Sigmoid colon (tissue), 7 donors: Measurements from ENCODE around the gene APLNR. TPM values are rescaled to one million over a fixed set of nuclear protein-coding genes. Genes with fewer than 3 reads are reported as not detected.

Experiments used
- DNase-seq: peaks from one replicate; pipeline ENCODE4 v3.0.0-alpha.2; 2019
- H3K27ac ChIP-seq, 4 donors: fragments of 200-600 bp; sonication (generic); one replicate each; pipeline ENCODE4 v1.5.1; 2016 to 2019; ENCODE audit warnings: mild to moderate bottlenecking in 1 of 4
- H3K27me3 ChIP-seq, 3 donors: fragments of 200-600 bp; sonication (generic); one replicate each; pipeline ENCODE4 v1.5.1; 2019; ENCODE audit warnings: mild to moderate bottlenecking in 1 of 3
- H3K36me3 ChIP-seq, 4 donors: fragments of 200-600 bp; sonication (generic); one replicate each; pipeline ENCODE4 v1.5.1; 2016 to 2019
- H3K4me1 ChIP-seq, 4 donors: fragments of 200-600 bp; sonication (generic); one replicate each; pipeline ENCODE4 v1.5.1; 2017 to 2019
- H3K4me3 ChIP-seq, 4 donors: fragments of 200-600 bp; sonication (generic); one replicate each; pipeline ENCODE4 v1.5.1; 2017 to 2019; ENCODE audit warnings: mild to moderate bottlenecking in 2 of 4, moderate library complexity in 1 of 4
- H3K9me3 ChIP-seq, 4 donors: fragments of 200-600 bp in 3 of 4; sonication (generic) in 3 of 4; one replicate each; pipeline versions ENCODE4 v1.5.1 to v1.6.1; 2013 to 2019
- EP300 ChIP-seq, 4 donors: sonication (generic); formaldehyde crosslinking; IDR thresholded peaks; one replicate each; pipeline ENCODE4 v1.6.1; 2017; ENCODE audit warnings: antibody characterized with exemption in 4 of 4
- POLR2A ChIP-seq, 2 donors: fragments of 450-650 bp; IDR thresholded peaks; one replicate each; pipeline ENCODE4 v1.6.1; 2016; ENCODE audit warnings: antibody characterized with exemption in 2 of 2, mild to moderate bottlenecking in 2 of 2, moderate library complexity in 2 of 2
- POLR2AphosphoS5 ChIP-seq, 4 donors: sonication (generic); formaldehyde crosslinking; IDR thresholded peaks; one replicate each; pipeline ENCODE4 v1.6.1; 2017; ENCODE audit warnings: antibody characterized with exemption in 4 of 4
- WGBS, 2 donors: extraction: QIAGEN DNeasy Blood & Tissue Kit; methylation state at CpG; one replicate each; pipeline ENCODE4 v1.1.7; 2013; 5-methylcytosine and 5-hydroxymethylcytosine counted together
- intact Hi-C: fragments of 100-400 bp; cut with DNase I; formaldehyde crosslinking; loops from one replicate; pipeline ENCODE4 v1.15.1; 2023
- polyA plus RNA-seq, 3 donors: library from polyadenylated mRNA; stranded (reverse); fragments of 200-250 nt; gene quantifications; one replicate each; pipeline ENCODE4 v1.2.3, GENCODE V29; 2013
- total RNA-seq, 4 donors: library from RNA; depleted of rRNA; stranded (reverse); fragments of >200 nt; gene quantifications; one replicate each; pipeline ENCODE4 v1.1.0, GENCODE V29; 2016
- TF ChIP-seq, protein P1 (sequence below), 4 experiments: fragments of 450-650 bp in 3 of 4; fragments of 200-600 bp in 1 of 4; IDR thresholded peaks; one replicate each; pipeline ENCODE4 v1.5.1; 2016 to 2019; ENCODE audit warnings: antibody characterized with exemption in 4 of 4, mild to moderate bottlenecking in 3 of 4, moderate library complexity in 2 of 4
- donor health status: healthy with polysubstance abuse.
- donor health status: Bipolar disorder and iron deficiency.
- donor health status: healthy.

The APLNR gene
- total and polyA plus RNA-seq, 7 donors: under 0.01 to 2.6 (median 0.71) TPM

DNA sequence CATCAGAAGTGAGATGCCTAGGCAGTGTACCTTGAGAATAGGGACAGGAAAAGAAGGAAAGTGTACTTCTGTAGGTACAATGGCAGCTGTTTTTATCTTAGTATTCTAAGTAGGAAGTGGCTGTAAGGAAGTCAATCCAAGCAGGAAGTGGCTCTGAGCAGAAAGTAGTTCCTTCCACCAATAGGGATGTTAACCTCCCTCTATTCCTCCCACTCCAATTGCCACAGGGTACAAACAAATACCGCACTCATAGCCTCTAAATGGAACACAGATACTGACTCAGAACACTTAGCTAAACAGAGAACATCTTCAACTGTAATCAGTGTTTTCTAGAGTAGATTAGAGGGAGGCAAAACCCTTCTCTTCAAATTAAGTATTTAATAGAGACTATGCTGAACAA is 44.7 kb downstream of the APLNR start:
- Histone ChIP-seq H3K27ac (no peak overlapping the region), H3K4me1 (no peaks in the 10 kb centered on the region), H3K27me3 (no peaks in the 10 kb centered on the region), H3K36me3 (no peaks in the 10 kb centered on the region), H3K4me3 (no peak overlapping the region), H3K9me3 (no peaks in the 10 kb centered on the region)
- WGBS, 2 donors: 56 to 86% methylated on average over 1 of the region's 1 CpG
- DNase-seq: no peak
- intact Hi-C loops: no loop called here
- no peak for TF ChIP-seq POLR2A (IDR thresholded peaks at IDR 0.05)
- TF ChIP-seq, protein P1, sequence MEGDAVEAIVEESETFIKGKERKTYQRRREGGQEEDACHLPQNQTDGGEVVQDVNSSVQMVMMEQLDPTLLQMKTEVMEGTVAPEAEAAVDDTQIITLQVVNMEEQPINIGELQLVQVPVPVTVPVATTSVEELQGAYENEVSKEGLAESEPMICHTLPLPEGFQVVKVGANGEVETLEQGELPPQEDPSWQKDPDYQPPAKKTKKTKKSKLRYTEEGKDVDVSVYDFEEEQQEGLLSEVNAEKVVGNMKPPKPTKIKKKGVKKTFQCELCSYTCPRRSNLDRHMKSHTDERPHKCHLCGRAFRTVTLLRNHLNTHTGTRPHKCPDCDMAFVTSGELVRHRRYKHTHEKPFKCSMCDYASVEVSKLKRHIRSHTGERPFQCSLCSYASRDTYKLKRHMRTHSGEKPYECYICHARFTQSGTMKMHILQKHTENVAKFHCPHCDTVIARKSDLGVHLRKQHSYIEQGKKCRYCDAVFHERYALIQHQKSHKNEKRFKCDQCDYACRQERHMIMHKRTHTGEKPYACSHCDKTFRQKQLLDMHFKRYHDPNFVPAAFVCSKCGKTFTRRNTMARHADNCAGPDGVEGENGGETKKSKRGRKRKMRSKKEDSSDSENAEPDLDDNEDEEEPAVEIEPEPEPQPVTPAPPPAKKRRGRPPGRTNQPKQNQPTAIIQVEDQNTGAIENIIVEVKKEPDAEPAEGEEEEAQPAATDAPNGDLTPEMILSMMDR (IDR thresholded peaks at IDR 0.05): no peak
- no peak for TF ChIP-seq EP300 (IDR thresholded peaks at IDR 0.05)
- TF ChIP-seq POLR2AphosphoS5 (IDR thresholded peaks at IDR 0.05): no peak

DNA sequence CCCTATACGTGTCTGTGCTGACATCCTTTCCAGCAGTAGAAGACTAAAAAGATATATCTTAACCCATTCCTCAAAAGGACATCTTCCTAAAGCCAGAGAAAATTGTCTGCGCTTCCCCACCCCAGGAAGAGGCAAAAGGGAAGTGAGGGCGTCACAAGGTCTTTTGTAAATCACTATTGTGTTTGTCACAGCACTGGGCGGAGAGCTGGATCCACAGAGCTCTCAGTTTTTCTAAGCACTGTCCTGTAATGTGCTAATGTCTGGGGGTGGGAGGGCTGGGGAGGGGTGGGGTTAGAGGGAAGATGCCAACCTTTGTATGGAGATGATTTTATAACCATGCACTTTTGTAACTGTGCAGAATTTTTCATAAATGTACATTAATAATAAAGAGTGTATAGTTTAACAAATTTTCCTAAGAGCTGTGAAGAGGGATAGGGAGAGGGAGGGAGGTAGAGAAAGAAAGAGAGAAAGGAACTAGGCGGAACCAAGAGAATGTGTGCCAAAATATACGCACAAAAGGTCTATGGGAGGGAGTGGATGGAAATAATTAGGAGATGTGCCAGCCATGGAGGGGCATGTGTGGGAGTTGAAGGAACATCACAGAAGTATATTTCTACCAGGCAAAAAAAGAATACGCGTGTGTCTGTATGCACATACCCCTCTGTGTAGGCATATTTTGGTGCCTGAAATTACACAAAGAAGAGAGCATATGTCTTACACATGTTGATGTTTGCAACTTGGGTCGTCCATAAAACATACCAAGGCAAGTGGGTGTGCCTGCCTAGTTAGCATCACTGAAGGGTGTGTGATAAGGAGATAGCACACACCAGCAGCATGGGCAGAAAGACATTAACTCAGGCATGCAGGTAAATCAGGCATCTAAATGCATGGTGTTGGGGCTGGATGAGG is 45.5 kb downstream of the APLNR start:
- DNase-seq: no peak
- H3K27me3 ChIP-seq: no peaks in the 10 kb centered on the region
- no peak overlapping the region for H3K4me3 ChIP-seq
- TF ChIP-seq, protein P1 (IDR thresholded peaks at IDR 0.05): no peak
- TF ChIP-seq EP300 (IDR thresholded peaks at IDR 0.05) (no peak), POLR2A (IDR thresholded peaks at IDR 0.05) (no peak), POLR2AphosphoS5 (IDR thresholded peaks at IDR 0.05) (no peak)
- H3K4me1 ChIP-seq: no peaks in the 10 kb centered on the region
- 74 to 86% methylated on average over 9 of the region's 9 CpGs for WGBS, 2 donors
- H3K36me3 ChIP-seq: no peaks in the 10 kb centered on the region
- intact Hi-C loops: no loop called here
- no peak overlapping the region for H3K27ac ChIP-seq
- no peaks in the 10 kb centered on the region for H3K9me3 ChIP-seq

DNA sequence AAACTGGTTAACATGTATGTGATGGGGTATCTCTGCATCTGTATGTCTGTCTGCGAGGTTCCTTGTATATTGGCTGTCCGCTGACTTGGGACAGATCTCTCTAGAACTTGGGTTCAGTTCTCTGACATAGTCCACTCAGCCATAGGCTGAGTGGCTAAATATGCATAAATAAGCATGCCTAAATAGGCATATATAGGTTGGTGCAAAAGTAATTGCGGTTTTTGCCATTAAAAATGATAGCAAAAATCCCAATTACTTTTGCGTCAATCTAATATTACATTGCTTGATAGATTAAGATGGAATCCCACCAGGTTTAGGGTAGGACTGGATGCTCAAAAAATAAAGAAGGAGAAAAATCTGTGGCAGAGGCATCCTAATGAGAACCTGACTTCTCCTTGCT is 46.5 kb downstream of the APLNR start:
- no peaks in the 10 kb centered on the region for H3K27me3 ChIP-seq
- no peak overlapping the region for H3K27ac ChIP-seq
- H3K36me3 ChIP-seq: no peaks in the 10 kb centered on the region
- DNase-seq: no peak
- H3K4me3 ChIP-seq: no peak overlapping the region
- 94 to 96% methylated on average over 4 of the region's 4 CpGs for WGBS, 2 donors
- H3K4me1 ChIP-seq: no peaks in the 10 kb centered on the region
- no peaks in the 10 kb centered on the region for H3K9me3 ChIP-seq
- TF ChIP-seq, protein P1 (IDR thresholded peaks at IDR 0.05): no peak
- no peak for TF ChIP-seq POLR2AphosphoS5 (IDR thresholded peaks at IDR 0.05)
- no peak for TF ChIP-seq EP300 (IDR thresholded peaks at IDR 0.05)
- no peak for TF ChIP-seq POLR2A (IDR thresholded peaks at IDR 0.05)
- intact Hi-C loops: no loop called here

Other genes starting within 250 kb of the APLNR start
- not detected for gene OR5AK2, start 248.3 kb downstream of the APLNR start, total RNA-seq
- not detected for gene OR5AK2, start 248.3 kb downstream of the APLNR start, polyA plus RNA-seq
- gene LRRC55, start 55.3 kb downstream of the APLNR start, total RNA-seq: 1 to 10 TPM in 1 of 4 donors, under 1 TPM in 3; 0.66 to 1.4 (median 0.89) TPM
- under 1 TPM in 1 of 3 donors, not detected in 2; 0.63 TPM for gene LRRC55, start 55.3 kb downstream of the APLNR start, polyA plus RNA-seq
- 10 to 100 TPM; 26.4 to 51.2 (median 37.8) TPM for gene TNKS1BP1, start 87.7 kb upstream of the APLNR start, total RNA-seq
- gene TNKS1BP1, start 87.7 kb upstream of the APLNR start, polyA plus RNA-seq: 100 to 1,000 TPM in 1 of 3 donors, 10 to 100 TPM in 2; 43.8 to 133 (median 68.4) TPM
- gene SSRP1, start 98.6 kb upstream of the APLNR start, total RNA-seq: 10 to 100 TPM; 51.4 to 61.1 (median 56.5) TPM
- gene SSRP1, start 98.6 kb upstream of the APLNR start, polyA plus RNA-seq: 10 to 100 TPM; 30.5 to 91.3 (median 39.6) TPM
- under 1 TPM in 1 of 4 donors, not detected in 3; 0.36 TPM for gene P2RX3, start 101.1 kb upstream of the APLNR start, total RNA-seq
- gene P2RX3, start 101.1 kb upstream of the APLNR start, polyA plus RNA-seq: under 1 TPM in 1 of 3 donors, not detected in 2; 0.07 TPM
- not detected for gene PRG3, start 143.9 kb upstream of the APLNR start, total RNA-seq
- not detected for gene PRG3, start 143.9 kb upstream of the APLNR start, polyA plus RNA-seq
- gene PRG2, start 153.4 kb upstream of the APLNR start, total RNA-seq: not detected
- gene PRG2, start 153.4 kb upstream of the APLNR start, polyA plus RNA-seq: not detected
- gene SLC43A3, start 189.9 kb upstream of the APLNR start, total RNA-seq: 10 to 100 TPM; 25.2 to 43.9 (median 31.9) TPM
- gene SLC43A3, start 189.9 kb upstream of the APLNR start, polyA plus RNA-seq: 10 to 100 TPM; 11.3 to 16.9 (median 12.6) TPM
- gene RTN4RL2, start 223.3 kb upstream of the APLNR start, total RNA-seq: under 1 TPM in 2 of 4 donors, not detected in 2; 0.41 to 0.66 TPM
- under 1 TPM in 2 of 3 donors, not detected in 1; 0.60 to 0.63 TPM for gene RTN4RL2, start 223.3 kb upstream of the APLNR start, polyA plus RNA-seq